ENCODE data around the gene SEC16A. TPM values are rescaled to one million over a fixed set of nuclear protein-coding genes. Genes with fewer than 3 reads are reported as not detected.

Gene SEC16A
- total RNA-seq, 1 experiment from 2014 or later, result 56.4 TPM

- no peak overlapping the region for H3K4me3 Mint-ChIP-seq
Observed at GRCh38 chr9:136527131-136527530, 44.3 kb upstream of the SEC16A start.

More at GRCh38 chr9:136527131-136527530, 44.3 kb upstream of the SEC16A start:
- no peak overlapping the region for H3K9ac ChIP-seq (ENCODE audit: extremely low read depth, insufficient read length, low read length)
- peaks cover 6 to 8% of the 10 kb centered on the region in 2 experiments for H3K9me3 Mint-ChIP-seq
- no peaks in the 10 kb centered on the region for H3K9me3 ChIP-seq (ENCODE audit: control insufficient read depth, low read depth, low read length)
- H3K79me2 ChIP-seq (ENCODE audit: insufficient read depth, low read length), result peaks cover 2% of the 10 kb centered on the region; the same call in 1 of the 2 replicates
- H3T11ph ChIP-seq (ENCODE audit: low read length), result no peak overlapping the region
- no peak for DNase-seq
- H3K4ac ChIP-seq (ENCODE audit: low read depth, low read length), result no peak overlapping the region
- H3K56ac ChIP-seq (ENCODE audit: insufficient read length, low read depth, low read length), result no peak overlapping the region
- no peak overlapping the region for H2AFZ ChIP-seq (ENCODE audit: low read length)
- no peak overlapping the region for H3K18ac ChIP-seq (ENCODE audit: insufficient read length, low read depth, low read length)
- peaks cover 3 to 24% of the 10 kb centered on the region in 2 experiments for H3K4me1 Mint-ChIP-seq
- no peak for TF ChIP-seq CTCF (conservative IDR thresholded peaks at IDR 0.05)
- H3K27ac ChIP-seq (ENCODE audit: insufficient read length, low read depth, low read length), result no peak overlapping the region
- H2AK5ac ChIP-seq (ENCODE audit: insufficient read length, low read length), result no peak overlapping the region
- H3K27ac Mint-ChIP-seq, result no peak overlapping the region
- WGBS (ENCODE audit: extremely low coverage, insufficient read length, low lambda C conversion rate), result no CpG with 5 or more reads among the region's 20 CpGs
- H2BK12ac ChIP-seq (ENCODE audit: insufficient read length, low read depth, low read length), result no peak overlapping the region
- H3K23me2 ChIP-seq (ENCODE audit: insufficient read length, low read depth, low read length, poor library complexity, severe bottlenecking), result no peaks in the 10 kb centered on the region
- no peak overlapping the region for H3K14ac ChIP-seq (ENCODE audit: insufficient read depth, low read length)
- H2BK120ac ChIP-seq (ENCODE audit: low read depth, low read length, poor library complexity, severe bottlenecking), result no peak overlapping the region
- H3K4me2 ChIP-seq (ENCODE audit: insufficient read depth, insufficient read length, low read length), result no peak overlapping the region
- no peaks in the 10 kb centered on the region for H4K20me1 ChIP-seq (ENCODE audit: control insufficient read depth, insufficient read depth, insufficient read length)
- H4K5ac ChIP-seq (ENCODE audit: insufficient read length, low read depth, low read length), result no peak overlapping the region
- no peak overlapping the region for H4K8ac ChIP-seq (replicated peaks; ENCODE audit: insufficient read length, low read depth, low read length)
- no peak overlapping the region for H4K91ac ChIP-seq (ENCODE audit: insufficient read length, low read depth, low read length)
- H2BK20ac ChIP-seq (ENCODE audit: low read depth, low read length, poor library complexity, severe bottlenecking), result no peak overlapping the region
- H3K27me3 ChIP-seq (ENCODE audit: insufficient read depth, low read length), result no peaks in the 10 kb centered on the region
- H2BK5ac ChIP-seq (ENCODE audit: insufficient read length, low read length), result no peak overlapping the region
- H2BK15ac ChIP-seq (ENCODE audit: low read depth, low read length), result no peak overlapping the region
- H3K36me3 Mint-ChIP-seq (ENCODE audit: insufficient read depth in 1 of 3, low read depth in 3 of 3), result peaks cover 2 to 7% (median 3%) of the 10 kb centered on the region in 3 experiments; a peak in 6 of 7 replicates
- peaks cover 4% of the 10 kb centered on the region for H3K79me1 ChIP-seq (ENCODE audit: insufficient read depth, low read depth, low read length, poor library complexity, severe bottlenecking)
- H3K4me1 ChIP-seq (ENCODE audit: insufficient read depth, low read length), result no peaks in the 10 kb centered on the region
- no peak overlapping the region for H3K23ac ChIP-seq (ENCODE audit: insufficient read length, low read depth, low read length)
- H3K27me3 Mint-ChIP-seq (ENCODE audit: low read depth), result no peaks in the 10 kb centered on the region
